ENCODE measurements around the gene CTSZ. TPM values are rescaled to one million over a fixed set of nuclear protein-coding genes. Genes with fewer than 3 reads are reported as not detected.

Gene CTSZ
- total RNA-seq, 1 experiment from 2014 or later = 154 TPM

DNA sequence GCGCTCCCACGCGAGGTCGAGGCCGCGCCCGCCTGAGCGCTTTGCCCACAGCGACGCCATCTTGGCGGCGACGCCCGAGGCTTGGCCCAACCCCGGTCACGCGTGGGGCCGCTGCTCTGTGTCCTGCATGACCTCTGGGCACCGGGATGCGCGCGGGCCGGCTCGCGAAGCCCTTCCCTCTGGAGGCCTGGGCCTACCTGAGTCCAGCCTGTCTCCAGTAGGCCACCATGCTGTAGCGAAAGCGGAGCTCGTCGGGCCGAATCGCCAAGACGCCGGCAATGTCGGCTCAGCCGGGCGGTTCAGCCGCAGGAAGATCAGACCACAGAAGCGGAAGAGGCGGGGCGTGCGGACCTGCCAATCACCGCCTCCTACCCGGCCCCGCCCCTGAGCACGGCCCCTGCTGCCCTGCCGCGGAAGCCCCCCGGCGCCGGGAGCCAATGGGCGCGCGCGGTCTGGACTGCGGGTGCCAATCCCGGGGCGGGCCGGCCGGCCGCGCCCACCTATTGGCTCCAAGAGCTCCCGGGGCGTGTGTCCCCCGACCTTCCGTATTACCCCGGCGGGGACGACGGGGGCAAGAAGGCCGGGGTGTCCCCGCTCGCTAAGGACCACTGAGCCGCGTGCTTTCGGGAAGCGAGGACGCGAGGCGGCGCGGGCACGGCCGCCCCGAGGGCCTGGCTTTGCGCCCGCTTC is 25.1 kb upstream of the CTSZ start, which contains the start of gene ATP5F1E:
Gene ATP5F1E, minus strand, starts transcription at position 313 of the 690 bp plus-strand sequence. Its CDS starts 84 bp downstream, at position 229.
- peak; percentile 91 for DNase-seq (ENCODE audit: low read depth)

DNA sequence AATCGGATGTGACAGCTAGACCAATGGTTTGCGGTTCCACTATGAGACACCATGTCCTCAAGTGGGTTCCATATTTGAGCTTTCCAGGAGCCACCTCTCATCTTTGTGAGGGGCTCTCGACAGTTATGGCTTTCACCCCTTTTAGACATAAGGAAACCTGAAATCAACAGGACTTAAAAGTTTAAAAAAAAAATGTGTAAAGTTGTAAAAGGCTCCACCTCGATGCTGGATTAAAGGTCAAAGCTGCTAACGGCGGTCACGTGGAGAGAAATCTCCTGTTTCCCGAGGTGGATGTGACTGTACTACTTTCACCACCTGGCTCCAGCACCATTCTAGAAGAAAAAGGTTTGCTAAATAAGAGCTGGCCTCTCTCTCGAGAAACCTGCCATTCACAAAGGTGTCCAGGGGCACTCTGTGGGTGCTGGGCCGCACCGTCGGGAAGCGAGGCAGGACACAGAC is 24.5 kb upstream of the CTSZ start:
- no peak for DNase-seq (ENCODE audit: low read depth)

GRCh38 chr20:59030911-59031563 is 24.0 kb upstream of the CTSZ start:
- no peak for DNase-seq (ENCODE audit: low read depth)

DNA sequence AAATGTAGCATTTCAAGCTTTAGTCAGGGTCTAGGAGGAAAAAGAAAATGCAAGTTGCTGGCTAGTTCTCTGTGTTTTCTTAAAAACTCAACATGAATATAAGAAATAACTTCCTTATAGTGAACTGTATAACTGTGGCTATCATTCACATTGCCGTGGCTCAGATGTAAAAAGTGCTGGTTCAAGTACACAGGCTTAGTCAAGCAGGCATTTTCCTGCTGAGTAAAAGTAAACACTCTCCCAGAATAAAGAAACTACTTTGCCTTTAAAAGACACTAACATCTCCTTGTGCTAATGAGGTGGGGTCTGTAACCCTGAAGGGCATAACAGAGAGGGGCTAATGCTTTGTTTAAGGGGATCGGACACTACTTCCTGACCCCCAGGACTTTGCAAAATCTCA is 21.8 kb upstream of the CTSZ start:
- no peak for DNase-seq (ENCODE audit: low read depth)

DNA sequence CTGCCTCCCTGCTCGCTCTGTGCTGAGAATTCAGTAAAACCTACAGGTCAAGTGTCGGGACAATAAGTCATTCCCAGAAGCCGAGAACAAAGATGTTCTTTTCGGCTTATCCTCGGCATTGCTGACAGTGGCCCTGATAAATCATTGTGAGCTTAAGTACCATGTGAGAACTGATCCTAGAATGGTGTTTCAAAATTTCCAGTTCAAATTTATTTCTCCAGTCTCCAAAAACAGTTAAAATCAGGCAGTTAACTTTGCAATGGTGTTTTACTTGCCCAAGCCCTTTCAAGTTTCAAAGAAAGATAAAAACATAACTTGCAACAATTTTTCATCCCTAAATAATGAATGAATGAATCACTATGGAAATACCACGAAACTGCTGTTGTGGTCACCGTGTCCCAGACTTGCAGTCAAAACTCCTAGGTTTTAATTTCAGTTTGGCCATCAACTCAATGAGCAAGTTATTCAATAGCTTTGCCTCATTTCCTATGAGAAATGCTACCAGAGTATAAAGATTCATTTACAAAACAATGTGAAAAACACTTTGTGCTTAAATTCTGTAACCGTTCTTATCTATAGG is 20.8 kb upstream of the CTSZ start:
- DNase-seq (ENCODE audit: low read depth) = peak; percentile 86

DNA sequence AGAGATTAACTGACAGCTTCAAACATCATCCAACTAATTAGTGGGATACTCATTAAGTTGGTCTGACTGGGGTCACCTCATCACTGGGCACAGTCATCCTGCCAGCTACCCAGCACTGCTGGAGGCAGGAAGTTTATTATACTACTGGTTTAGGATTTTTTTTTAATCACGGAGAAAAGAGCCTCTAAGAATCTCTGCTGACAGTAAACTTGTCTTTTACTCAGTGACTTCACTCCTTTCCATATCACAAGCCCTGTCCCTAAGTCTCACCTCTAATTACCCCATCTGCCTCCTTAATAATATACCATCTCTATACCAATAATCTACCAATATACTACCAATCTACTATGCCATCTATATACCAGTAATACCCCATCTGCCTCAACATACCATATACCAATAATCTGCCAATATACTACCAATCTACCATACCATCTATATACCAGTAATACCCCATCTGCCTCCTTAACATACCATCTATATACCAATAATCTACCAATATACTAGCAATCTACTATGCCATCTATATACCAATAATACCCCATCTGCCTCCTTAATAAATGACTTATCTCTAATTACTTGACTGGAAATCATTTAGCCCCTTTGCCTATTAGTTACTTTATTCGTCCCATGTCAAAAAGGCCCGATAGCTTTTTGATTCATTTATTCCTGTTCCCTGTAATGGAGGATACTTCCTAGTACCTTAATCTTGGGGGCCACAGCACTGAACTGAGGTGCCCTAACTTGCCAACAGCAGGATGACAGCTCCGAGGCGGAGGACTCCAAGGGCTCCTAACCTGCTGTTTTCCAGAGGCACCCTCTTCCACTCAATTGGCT is 20.1 kb upstream of the CTSZ start:
- no peak for DNase-seq (ENCODE audit: low read depth)

DNA sequence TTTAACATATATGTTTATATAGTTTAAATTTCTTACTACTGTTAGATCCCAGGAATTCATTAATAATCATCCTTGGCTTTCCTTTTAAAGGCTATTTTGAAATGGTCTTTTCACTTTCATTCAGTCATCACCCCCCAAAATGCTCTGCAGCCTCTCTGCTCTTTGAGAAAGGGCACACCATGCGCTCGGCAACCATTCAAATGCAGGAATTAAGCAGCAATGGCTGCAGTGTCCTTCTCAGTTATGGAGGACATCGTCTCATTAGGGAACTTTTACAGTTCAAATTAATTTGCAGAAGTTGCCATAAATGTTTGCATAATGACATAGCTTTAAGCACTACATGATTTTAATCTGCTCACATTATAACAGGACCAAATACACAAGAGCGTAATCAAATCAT is 18.5 kb upstream of the CTSZ start:
- DNase-seq (ENCODE audit: low read depth) = no peak

DNA sequence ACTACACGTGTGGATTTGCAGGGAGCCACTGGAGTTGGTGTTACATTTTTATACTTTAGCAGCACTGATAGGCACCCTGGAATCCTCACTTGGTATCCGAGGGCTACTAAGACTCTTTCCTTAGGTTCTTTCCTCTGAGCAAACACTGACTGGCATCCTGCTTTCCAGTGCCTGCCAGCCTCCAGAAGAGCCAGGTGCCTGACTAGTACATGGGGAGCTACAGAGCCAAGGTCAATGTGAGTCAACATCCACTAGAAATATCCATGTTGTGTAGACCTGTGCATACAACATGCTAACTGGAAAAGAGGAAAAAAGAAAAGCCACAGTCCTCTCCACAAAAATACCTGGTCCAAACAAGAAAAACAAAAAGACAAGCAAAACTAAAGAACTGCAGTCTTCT is 18.0 kb upstream of the CTSZ start:
- DNase-seq (ENCODE audit: low read depth) = no peak

GRCh38 chr20:59024111-59024530 is 17.1 kb upstream of the CTSZ start:
- DNase-seq (ENCODE audit: low read depth) = no peak

GRCh38 chr20:59023616-59024015 is 16.6 kb upstream of the CTSZ start:
- DNase-seq (ENCODE audit: low read depth) = no peak

GRCh38 chr20:59022754-59023153 is 15.7 kb upstream of the CTSZ start:
- no peak for DNase-seq (ENCODE audit: low read depth)

GRCh38 chr20:59020938-59021551 is 14.0 kb upstream of the CTSZ start:
- no peak for DNase-seq (ENCODE audit: low read depth)

- DNase-seq (ENCODE audit: low read depth) = no peak
These were observed 12.2 kb upstream of the CTSZ start, which contains the start of gene TUBB1 for GRCh38 chr20:59019217-59019616. TSS of gene TUBB1 (plus strand) at chr20:59019429. CDS start at chr20:59019523, 94 bp downstream.

- no peak for DNase-seq (ENCODE audit: low read depth)
These were observed 11.8 kb upstream of the CTSZ start for GRCh38 chr20:59018817-59019216.

GRCh38 chr20:59017493-59018231 is 10.6 kb upstream of the CTSZ start:
- no peak for DNase-seq (ENCODE audit: low read depth)

- no peak for DNase-seq (ENCODE audit: low read depth)
These were observed 9.9 kb upstream of the CTSZ start for GRCh38 chr20:59016795-59017492.

DNA sequence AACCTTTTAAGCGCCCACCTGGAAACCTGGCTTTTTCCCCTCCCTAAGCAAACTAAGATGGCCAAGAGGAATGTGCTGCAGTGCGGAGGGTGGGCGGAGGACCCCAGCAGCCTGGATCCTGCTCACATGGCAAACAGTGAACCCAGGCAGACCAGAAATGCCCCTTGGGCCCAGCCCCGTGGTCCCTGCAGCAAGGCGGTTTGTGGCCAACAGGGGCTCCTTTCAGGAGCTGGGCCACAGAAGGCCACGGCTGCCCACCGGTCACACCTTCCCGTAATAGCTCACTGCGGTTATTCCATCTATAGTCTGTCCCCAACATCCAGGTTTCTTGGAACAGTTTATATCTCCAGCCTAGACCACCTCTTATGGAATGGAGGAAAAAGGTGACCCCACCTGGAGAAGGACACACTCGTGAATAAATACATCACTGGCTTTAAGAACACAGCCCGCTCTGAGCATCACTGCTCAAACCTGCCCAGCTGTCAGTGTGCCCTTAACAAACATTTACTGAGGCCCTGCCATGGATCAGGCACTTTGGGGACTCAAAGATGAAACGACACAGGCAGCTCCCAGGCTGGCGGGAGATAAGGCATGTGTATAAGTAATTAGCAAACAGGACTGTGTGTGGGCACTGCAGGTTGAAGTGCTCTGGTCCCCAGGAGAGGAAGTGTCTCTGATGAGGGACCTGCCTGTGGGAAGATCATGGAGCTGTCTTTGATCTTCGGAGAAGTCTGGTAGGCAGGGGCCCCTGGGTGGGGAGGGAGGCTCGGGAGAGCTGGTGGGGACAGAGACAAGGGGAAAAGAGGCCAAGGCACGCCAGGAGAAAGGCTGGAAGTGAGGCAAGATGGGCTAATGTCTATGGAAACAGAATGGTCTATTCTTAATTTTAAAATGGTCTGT is 9.0 kb upstream of the CTSZ start:
- no peak for DNase-seq (ENCODE audit: low read depth)

DNA sequence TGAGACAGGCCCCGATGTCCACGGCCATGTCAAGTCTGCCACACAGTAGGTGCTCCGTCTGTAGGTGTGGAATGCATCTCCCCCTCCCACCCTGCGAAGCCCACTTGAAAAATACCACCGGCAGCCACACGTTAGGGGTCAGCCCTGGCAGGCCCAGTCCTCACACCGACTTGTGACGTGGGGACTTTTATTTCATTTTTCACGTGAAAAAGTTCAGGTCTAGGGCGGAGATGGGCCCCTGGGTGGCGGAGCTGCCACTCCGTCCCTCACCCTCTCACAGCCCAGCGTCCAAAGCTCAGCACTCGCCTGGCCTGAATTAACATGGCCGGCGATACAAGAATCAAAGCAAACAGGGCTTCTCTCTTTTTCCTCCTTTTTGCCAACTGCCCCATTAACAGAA is 8.4 kb upstream of the CTSZ start:
- no peak for DNase-seq (ENCODE audit: low read depth)

Measured in LHCN-M2 (cell line).